Activated T-cell treated with anti-CD3 and anti-CD28 coated beads, Interleukin-2, amount 50 U/mL, for 1 hour (primary cell): ENCODE measurements around the gene NOX4.
"Not testable (repeated sequence)": the region's sequence is repeated elsewhere in the genome, so short reads cannot be mapped to it uniquely, and the experiment has no call there.

ENCODE experiments used
- DNase-seq: peaks from one replicate; pipeline ENCODE4 v3.0.0-alpha.2; 2020

The NOX4 gene

GRCh38 chr11:89457190-89457589 is 34.0 kb downstream of the NOX4 start:
- DNase-seq, result no peak

GRCh38 chr11:89456681-89457080 is 34.5 kb downstream of the NOX4 start:
- DNase-seq, result no peak

GRCh38 chr11:89452780-89453179 is 38.4 kb downstream of the NOX4 start:
- DNase-seq, result no peak

GRCh38 chr11:89447845-89448244 is 43.3 kb downstream of the NOX4 start:
- no peak for DNase-seq

GRCh38 chr11:89443361-89444322 is 47.5 kb downstream of the NOX4 start:
- no peak for DNase-seq

GRCh38 chr11:89442801-89443200 is 48.4 kb downstream of the NOX4 start:
- no peak for DNase-seq

GRCh38 chr11:89441606-89442005 is 49.6 kb downstream of the NOX4 start:
- no peak for DNase-seq

GRCh38 chr11:89437317-89437716 is 53.9 kb downstream of the NOX4 start:
- DNase-seq, result no peak

- no peak for DNase-seq
These were observed 55.1 kb downstream of the NOX4 start for GRCh38 chr11:89436071-89436470.

GRCh38 chr11:89433278-89433677 is 57.9 kb downstream of the NOX4 start:
- DNase-seq, result no peak

GRCh38 chr11:89432182-89432581 is 59.0 kb downstream of the NOX4 start:
- DNase-seq, result not testable (repeated sequence)

- not testable (repeated sequence) for DNase-seq
These were observed 64.7 kb downstream of the NOX4 start for GRCh38 chr11:89426501-89426900.

- DNase-seq, result no peak
These were observed 69.5 kb downstream of the NOX4 start for GRCh38 chr11:89421718-89422117.

GRCh38 chr11:89420981-89421380 is 70.2 kb downstream of the NOX4 start:
- DNase-seq, result no peak

GRCh38 chr11:89416961-89417360 is 74.2 kb downstream of the NOX4 start:
- DNase-seq, result no peak

GRCh38 chr11:89411112-89411511 is 80.1 kb downstream of the NOX4 start:
- DNase-seq, result not testable (repeated sequence)

- DNase-seq, result not testable (repeated sequence)
These were observed 80.5 kb downstream of the NOX4 start for GRCh38 chr11:89410666-89411065.

- not testable (repeated sequence) for DNase-seq
These were observed 82.7 kb downstream of the NOX4 start for GRCh38 chr11:89408441-89408840.

- DNase-seq, result no peak
These were observed 85.5 kb downstream of the NOX4 start for GRCh38 chr11:89405629-89406028.

GRCh38 chr11:89391654-89392053 is 99.5 kb downstream of the NOX4 start:
- DNase-seq, result not testable (repeated sequence)

- not testable (repeated sequence) for DNase-seq
These were observed 103.7 kb downstream of the NOX4 start for GRCh38 chr11:89387501-89387900.

GRCh38 chr11:89382986-89383385 is 108.2 kb downstream of the NOX4 start:
- not testable (repeated sequence) for DNase-seq

- DNase-seq, result no peak
These were observed 110.1 kb downstream of the NOX4 start for GRCh38 chr11:89381094-89381493.

GRCh38 chr11:89379976-89380771 is 111.0 kb downstream of the NOX4 start:
- DNase-seq, result not testable (repeated sequence)
